Umbilical cord (tissue), 2 donors: ENCODE data around the gene RUBCNL. TPM values are rescaled to one million over a fixed set of nuclear protein-coding genes. Genes with fewer than 3 reads are reported as not detected.
"Not testable (repeated sequence)": the region's sequence is repeated elsewhere in the genome, so short reads cannot be mapped to it uniquely, and the experiment has no call there.

Experiments used
- DNase-seq: peaks from one replicate; pipeline ENCODE4 v3.0.0-alpha.2; 2015; ENCODE audit warnings: low spot score
- total RNA-seq: library from RNA; depleted of rRNA; stranded (reverse); fragments of >200 nt; gene quantifications from one replicate; pipeline ENCODE4 v1.2.3, GENCODE V29; 2014; ENCODE audit warnings: low replicate concordance; ENCODE audit not compliant: insufficient read depth

The RUBCNL gene, protein sequence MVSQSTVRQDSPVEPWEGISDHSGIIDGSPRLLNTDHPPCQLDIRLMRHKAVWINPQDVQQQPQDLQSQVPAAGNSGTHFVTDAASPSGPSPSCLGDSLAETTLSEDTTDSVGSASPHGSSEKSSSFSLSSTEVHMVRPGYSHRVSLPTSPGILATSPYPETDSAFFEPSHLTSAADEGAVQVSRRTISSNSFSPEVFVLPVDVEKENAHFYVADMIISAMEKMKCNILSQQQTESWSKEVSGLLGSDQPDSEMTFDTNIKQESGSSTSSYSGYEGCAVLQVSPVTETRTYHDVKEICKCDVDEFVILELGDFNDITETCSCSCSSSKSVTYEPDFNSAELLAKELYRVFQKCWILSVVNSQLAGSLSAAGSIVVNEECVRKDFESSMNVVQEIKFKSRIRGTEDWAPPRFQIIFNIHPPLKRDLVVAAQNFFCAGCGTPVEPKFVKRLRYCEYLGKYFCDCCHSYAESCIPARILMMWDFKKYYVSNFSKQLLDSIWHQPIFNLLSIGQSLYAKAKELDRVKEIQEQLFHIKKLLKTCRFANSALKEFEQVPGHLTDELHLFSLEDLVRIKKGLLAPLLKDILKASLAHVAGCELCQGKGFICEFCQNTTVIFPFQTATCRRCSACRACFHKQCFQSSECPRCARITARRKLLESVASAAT
- total RNA-seq = 3.6 TPM

GRCh38 chr13:46387064-46387851, at the start of gene RUBCNL:
TSS of gene RUBCNL (minus strand) at chr13:46387252. CDS start at chr13:46372475, 14,777 bp downstream.
- DNase-seq = no peak

GRCh38 chr13:46429558-46429957, 42.5 kb upstream of the RUBCNL start:
- not testable (repeated sequence) for DNase-seq

- DNase-seq = no peak
These were observed 18.4 kb upstream of the RUBCNL start for GRCh38 chr13:46405457-46405856.

GRCh38 chr13:46404733-46405100, 17.7 kb upstream of the RUBCNL start:
- no peak for DNase-seq

DNA sequence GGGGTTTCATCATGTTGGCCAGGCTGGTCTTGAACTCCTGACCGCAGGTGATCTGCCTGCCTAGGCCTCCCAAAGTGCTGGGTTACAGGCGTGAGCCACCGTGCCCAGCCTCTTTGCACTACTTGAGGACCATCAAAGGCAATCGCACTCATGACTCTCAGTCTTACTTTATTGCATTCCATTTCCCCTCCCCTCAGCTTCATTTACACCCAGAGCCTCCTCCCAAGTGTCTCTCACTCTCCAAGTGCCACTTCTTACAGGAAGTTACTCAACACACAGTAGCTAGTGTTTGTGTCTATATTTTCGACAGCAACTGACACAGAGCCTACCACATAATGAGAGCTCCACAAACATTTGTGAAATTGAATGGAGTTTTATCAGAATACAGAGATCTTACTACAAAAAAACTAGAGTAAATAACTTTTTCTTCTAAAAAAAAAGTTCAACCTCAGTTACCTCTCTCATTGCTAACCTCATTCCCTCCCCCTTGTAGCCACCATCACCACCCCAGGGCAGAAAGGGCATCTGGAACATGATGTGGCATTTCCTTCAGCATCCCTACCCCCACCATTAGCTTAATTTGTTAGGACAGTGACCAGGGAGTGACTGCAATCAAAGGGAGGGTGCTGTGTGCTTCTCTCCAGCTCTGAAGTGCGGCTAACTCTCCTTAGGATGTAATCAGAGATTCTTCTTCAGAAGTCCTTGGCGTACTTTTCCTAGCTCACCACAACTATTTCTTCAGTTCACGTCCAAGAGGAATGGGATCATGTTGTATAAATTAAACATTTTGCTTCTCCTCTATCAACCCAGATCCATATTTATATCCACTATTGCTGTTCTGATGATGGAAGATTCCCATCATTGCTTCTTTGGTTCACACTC, 17.0 kb upstream of the RUBCNL start:
- DNase-seq = peak; percentile 23

DNA sequence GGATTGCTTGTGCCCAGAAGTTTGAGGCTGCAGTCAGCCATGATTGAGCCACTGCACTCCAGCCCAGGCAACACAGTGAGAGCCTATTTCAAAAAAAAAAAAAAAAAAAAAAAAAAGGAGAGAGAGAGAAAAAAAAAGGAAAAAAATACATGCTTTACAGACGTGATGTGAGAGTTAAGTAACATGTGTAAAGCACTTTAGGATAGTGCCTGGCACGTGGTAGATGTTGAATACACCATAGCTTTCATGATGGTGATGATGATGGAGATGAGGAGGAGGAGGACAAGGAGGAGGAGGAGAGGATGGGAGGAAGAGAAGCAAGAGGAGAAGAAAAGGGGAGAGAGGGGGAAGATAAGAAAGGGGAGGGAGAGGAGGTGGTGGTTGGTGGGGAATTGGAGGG, 15.1 kb upstream of the RUBCNL start:
- DNase-seq = no peak

GRCh38 chr13:46401432-46401831, 14.4 kb upstream of the RUBCNL start:
- DNase-seq = no peak

DNA sequence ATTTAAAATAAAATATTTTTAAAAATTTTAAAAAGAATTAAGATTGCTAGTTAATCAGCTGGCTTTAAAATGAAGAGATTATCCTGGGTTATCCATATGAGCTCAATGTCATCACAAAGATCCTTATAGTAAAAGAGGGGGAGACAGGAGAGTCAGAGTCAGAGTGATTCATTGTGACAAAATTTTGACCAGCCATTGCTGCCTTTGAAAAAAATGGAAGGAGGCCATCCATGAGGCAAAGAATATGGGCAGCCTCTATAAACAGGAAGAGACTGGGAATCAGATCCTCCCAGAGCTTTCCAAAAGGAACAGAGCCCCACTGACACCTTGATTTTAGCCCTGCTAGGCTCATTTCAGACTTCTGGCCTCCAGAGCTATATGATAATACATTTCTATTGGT, 9.3 kb upstream of the RUBCNL start:
- no peak for DNase-seq

GRCh38 chr13:46392967-46393366, 5.9 kb upstream of the RUBCNL start:
- DNase-seq = no peak

- DNase-seq = peak; percentile 43
These were observed 2.7 kb upstream of the RUBCNL start for GRCh38 chr13:46389457-46390451.

- no peak for DNase-seq
These were observed 1.8 kb upstream of the RUBCNL start for GRCh38 chr13:46388846-46389245.

DNA sequence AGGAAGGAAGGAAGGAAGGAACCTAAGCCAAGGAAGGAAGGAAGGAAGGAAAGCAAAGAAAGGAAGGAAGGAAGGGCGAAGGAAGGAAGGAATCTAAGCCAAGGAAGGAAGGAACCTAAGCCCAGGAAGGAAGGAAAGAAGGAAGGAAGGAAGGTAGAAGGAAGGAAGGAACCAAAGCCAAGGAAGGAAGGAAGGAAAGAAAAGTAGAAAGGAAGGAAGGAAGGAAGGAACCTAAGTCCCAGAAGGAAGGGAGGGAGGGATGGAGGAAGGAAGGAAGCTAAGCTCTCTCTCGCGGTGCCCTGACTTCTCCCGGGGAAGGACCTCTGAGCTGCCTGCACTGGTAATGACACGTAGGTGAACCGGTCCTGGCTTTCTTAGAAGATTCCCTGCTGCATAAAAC, 1.3 kb upstream of the RUBCNL start:
- DNase-seq = no peak

- DNase-seq = no peak
These were observed 524 bp downstream of the RUBCNL start for GRCh38 chr13:46386392-46387063.

DNA sequence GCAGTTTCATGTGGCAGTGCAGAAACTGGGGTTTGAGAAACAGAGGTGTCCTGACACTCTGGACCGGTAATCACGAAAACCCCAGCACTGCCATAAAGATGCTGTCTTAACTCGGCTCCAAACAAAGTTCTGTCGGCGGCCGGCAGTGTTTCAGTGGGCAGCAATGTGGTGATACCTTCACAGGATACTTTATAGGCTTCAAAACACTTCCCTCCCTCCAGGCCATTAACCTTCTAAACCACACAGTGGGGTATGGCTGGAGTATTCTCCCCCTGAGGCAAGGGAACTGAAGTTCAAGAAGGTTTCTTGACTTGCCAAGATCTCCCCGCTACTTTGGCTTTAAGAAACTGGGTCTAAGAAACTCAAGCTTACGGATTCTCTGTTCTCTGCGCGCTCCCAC, 1.1 kb downstream of the RUBCNL start:
- DNase-seq = no peak

DNA sequence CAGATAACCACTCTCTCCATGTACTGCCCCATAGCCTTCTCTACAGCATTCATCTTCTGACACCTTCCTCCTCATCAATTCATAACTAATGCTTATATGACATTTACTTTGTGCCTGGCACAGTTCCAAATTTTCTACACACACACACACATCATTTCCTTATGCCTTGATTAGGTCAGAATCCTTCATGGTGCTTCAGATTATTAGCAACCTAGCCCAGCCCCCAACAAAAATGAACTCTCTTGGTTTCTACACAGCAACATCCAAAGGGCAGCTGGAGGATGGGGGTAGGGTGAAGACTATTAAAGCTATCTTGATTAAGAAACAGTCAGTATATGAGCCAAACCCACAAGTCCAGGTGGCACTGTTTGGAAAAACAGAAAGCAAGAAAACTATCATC, 3.7 kb downstream of the RUBCNL start:
- DNase-seq = no peak

GRCh38 chr13:46382224-46382623, 4.8 kb downstream of the RUBCNL start:
- no peak for DNase-seq

DNA sequence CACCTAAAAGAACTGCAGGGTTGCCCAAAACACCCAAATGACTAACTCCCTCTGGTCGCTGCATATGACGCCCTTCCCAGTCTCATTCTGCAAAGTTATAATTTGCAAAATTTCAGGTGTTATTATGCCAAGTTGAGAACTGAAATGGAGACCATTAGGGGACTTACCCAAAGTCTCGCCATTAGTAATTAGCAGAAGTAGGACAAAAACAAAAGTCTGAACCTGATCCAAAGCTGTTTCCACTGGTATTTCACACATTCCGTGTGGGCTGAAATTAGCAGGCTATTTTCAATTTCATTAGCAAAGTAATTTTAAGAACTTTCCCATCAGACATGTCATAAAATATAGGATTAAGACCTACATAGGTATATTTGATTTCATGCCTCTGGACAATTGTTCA, 6.8 kb downstream of the RUBCNL start:
- DNase-seq = no peak

DNA sequence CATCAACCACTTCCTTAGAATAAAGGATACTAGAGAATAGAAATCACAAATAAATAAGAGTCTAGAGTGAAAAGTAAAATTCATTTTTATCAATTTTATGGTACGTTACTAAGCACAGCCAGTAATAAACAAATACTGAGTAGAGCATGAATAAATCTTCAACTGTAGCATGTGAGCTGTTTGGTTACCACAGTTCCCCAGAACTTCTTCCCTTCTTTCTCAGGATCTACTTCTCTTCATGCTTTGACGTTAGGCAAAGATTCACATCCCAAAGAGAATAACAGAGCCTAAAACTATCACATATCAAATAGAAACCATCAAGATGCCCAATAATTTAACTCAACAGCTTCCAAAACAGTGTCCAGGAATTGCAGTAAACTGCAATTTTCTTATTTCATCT, 7.4 kb downstream of the RUBCNL start:
- no peak for DNase-seq

DNA sequence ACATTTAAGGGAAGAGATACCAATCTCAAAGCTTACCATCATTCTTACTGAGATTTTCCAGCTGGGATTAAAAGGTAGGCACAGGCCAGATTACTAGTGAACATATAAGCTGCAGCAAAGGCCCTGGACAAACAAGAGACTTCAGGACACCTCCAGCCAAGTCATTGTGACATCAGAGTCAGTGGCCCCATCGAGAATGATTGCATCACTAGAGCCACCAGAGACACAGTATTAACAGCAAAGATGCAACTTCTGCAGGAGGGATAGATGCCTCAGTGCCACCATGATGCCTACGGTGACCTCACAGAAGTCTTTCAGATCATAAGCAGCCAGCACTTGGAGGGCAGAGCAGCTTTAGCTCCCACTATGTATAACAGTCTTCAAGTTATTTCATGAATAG, 8.6 kb downstream of the RUBCNL start:
- DNase-seq = no peak

DNA sequence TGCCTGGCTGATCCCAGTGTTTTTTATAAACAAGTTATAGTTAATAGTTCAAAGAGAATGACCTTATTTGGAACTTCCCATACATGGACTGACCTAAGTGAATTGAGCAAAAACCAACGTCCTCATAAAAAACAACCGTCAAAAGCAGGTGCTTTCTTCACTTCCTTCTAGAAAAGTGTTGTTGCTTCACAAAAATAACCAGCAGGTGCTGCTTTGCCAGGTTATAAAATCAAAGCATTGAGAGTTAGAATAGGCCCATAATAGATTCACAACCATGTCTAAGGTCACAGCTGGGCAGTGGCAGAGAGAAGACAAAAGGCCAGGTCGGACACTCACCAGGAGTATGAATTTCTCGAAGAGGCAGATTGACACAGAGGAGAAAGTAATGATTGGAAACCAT, 9.5 kb downstream of the RUBCNL start:
- DNase-seq = no peak
